Fibroblast of upper back skin (primary cell): Measurements from ENCODE around the gene MAN1A1.
"Not testable (repeated sequence)": the region's sequence is repeated elsewhere in the genome, so short reads cannot be mapped to it uniquely, and the experiment has no call there.

Source experiments
- DNase-seq: peaks from one replicate; pipeline ENCODE4 v3.0.0-alpha.2; 2013

The MAN1A1 gene

GRCh38 chr6:119297049-119297448, 52.5 kb downstream of the MAN1A1 start:
- no peak for DNase-seq

- DNase-seq, result peak; percentile 21
Observed at GRCh38 chr6:119296036-119297035, 53.2 kb downstream of the MAN1A1 start.

GRCh38 chr6:119294984-119295383, 54.6 kb downstream of the MAN1A1 start:
- no peak for DNase-seq

GRCh38 chr6:119291060-119291459, 58.5 kb downstream of the MAN1A1 start:
- DNase-seq, result not testable (repeated sequence)

- peak; percentile 32 for DNase-seq
Observed at GRCh38 chr6:119290306-119290705, 59.3 kb downstream of the MAN1A1 start.

GRCh38 chr6:119289651-119290050, 59.9 kb downstream of the MAN1A1 start:
- DNase-seq, result no peak

- DNase-seq, result peak; percentile 67
Observed at GRCh38 chr6:119285908-119286625, 63.5 kb downstream of the MAN1A1 start.

GRCh38 chr6:119284861-119285521, 64.6 kb downstream of the MAN1A1 start:
- DNase-seq, result no peak

- DNase-seq, result no peak
Observed at GRCh38 chr6:119283979-119284545, 65.5 kb downstream of the MAN1A1 start.

GRCh38 chr6:119283214-119283613, 66.3 kb downstream of the MAN1A1 start:
- no peak for DNase-seq

- peak; percentile 71 for DNase-seq
Observed at GRCh38 chr6:119280668-119281067, 68.9 kb downstream of the MAN1A1 start.

- no peak for DNase-seq
Observed at GRCh38 chr6:119280080-119280479, 69.5 kb downstream of the MAN1A1 start.

GRCh38 chr6:119278625-119279024, 70.9 kb downstream of the MAN1A1 start:
- DNase-seq, result no peak

GRCh38 chr6:119277052-119277451, 72.5 kb downstream of the MAN1A1 start:
- no peak for DNase-seq

- DNase-seq, result peak; percentile 72
Observed at GRCh38 chr6:119276211-119276610, 73.3 kb downstream of the MAN1A1 start.

GRCh38 chr6:119274197-119274595, 75.4 kb downstream of the MAN1A1 start:
- peak; percentile 52 for DNase-seq

- peak; percentile 92 for DNase-seq
Observed at GRCh38 chr6:119273272-119274196, 76.0 kb downstream of the MAN1A1 start.

- DNase-seq, result no peak
Observed at GRCh38 chr6:119270545-119270944, 79.0 kb downstream of the MAN1A1 start.

GRCh38 chr6:119269266-119270103, 80.1 kb downstream of the MAN1A1 start:
- DNase-seq, result no peak

GRCh38 chr6:119267126-119267905, 82.2 kb downstream of the MAN1A1 start:
- DNase-seq, result peak; percentile 5
